ENCODE data around the gene ALK.

- TF ChIP-seq POLR2A (IDR thresholded peaks at IDR 0.05) (no peak), CTCF (IDR thresholded peaks at IDR 0.05) (no peak)
Observed at GRCh38 chr2:29353403-29353991, 567.9 kb downstream of the ALK start.
